Measurements from ENCODE around the gene LGALS13.

LGALS13 gene, protein sequence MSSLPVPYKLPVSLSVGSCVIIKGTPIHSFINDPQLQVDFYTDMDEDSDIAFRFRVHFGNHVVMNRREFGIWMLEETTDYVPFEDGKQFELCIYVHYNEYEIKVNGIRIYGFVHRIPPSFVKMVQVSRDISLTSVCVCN

DNA sequence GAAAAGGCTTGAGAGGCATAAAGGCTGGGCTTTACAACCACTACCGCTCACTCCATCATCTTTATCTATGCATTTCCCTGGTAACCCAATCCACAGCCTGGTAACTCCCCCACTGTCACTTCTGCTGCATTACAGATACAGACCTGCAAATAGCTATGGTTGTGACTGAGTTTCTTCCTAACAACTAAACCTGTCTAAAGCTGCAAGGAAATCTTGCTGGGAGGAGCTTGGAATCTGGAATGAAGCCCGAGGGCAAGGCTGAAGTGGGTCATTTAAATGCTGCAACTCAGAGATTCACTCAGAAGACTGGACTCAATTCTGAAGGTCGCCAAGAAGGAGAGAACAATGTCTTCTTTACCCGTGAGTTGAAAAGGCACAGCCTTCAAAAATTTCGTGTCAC lies at the start of gene LGALS13:
Gene LGALS13, plus strand, starts transcription at position 301 of the 400 bp plus-strand sequence. Its CDS starts 45 bp downstream, at position 346.
- no peak for DNase-seq

DNA sequence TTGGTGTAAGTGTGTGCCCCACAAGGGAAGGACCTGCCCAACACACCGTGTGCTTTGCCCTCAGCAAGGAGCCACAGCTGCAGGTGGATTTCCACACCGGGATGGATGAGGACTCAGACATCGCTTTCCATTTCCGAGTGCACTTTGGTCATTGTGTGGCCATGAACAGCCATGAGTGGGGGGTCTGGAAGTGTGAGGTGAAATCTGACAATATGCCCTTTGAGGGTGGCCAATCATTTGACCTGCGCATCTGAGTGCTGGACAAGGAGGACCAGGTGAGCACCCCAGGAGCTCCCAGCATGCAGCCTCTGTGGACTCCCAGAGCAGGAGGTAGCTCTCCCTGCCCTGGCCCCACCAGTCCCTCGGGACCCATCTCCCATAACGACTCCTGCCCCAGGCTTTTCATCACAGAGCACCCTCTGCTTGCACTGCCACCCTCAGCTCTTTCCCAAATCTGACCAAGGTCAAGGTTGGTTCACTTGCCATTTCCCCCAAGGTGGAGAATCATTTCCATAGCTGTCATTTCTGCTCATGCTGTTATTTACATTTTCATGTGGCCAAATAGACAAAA lies 49.2 kb upstream of the LGALS13 start:
- no peak for DNase-seq

DNA sequence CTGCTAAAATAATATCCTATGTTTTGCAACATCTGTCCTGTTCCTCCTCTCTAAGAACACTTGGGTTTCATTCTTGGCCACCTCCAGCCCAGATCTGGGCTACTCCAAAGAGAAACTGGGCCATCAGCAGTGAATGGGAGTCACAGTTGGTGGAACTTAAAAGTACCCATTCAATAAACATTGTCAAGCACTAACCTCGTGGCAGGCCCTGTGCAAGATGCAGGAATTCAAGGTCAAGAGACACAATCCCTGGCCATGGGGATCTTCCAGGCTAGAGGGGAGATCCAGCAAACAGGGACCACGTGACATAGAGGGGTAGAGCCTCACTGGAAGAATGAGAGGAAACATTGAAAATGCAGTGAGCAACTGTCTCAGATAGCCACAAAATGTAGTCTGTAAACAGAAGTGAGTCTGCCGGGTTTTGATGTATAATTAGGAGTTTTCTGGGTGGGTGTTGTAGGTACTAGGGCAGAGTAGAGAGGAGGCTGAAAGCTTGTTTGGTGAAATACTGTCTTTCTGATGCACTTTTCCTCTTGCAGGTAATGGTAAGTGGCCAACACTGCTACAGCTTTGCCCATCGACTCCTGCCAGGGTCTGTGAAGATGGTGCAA lies 47.5 kb upstream of the LGALS13 start:
- DNase-seq = no peak

DNA sequence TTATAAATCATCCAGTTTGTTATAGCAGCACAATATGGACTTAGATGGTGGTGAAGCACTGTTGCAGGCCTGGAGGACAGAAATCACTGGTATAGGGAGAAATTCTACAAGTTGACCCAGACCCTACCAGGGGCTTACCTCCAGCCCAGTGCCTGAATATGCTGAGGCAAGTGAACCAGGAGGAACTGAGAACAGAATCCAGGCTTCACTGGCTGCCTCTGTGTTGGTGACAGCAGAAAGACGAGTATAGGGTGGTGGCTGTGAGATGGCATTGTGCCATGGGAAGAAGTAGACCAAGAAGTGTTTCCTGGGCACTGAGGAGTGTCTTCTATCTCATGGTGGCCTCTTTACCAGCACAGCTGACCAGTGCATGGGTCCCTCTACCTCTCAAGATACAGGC lies 46.4 kb upstream of the LGALS13 start:
- no peak for DNase-seq

DNA sequence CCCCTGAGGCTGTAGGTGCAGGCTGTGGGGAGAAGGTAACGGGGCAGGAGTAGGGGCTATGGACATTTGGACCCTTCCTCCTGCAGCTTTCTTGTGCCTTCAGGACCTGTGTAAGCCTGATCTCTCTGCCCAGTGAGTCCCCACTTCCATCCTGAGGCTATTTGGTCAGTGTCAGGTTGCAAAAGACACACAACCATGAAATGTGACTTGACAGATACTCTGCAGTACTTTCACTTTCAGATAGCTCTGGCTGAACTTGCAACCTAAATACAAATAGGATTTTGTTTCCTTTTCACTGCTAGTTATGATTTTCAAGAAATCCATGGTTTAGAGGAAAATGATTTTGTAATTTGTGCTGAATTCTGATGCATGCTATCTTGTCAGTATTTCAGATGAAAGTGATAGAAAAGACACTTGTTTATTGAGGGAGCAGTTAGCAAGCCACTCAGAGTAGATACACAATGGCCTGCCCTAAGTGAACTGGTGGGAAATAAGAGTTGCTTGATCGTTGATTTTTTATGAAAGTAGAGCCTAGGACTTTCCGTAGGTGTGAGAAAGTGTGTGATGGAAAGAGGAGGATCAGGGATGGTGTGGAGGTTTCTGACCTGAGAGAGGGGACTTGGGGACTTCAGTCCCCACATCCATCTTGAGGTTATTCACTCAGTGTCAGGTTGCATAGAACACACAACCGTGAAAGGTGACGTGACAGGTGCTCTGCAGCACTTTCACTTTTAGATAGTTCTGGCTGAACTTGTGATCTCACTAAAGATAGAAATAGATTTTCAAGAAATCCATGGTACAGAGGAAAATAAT lies 44.3 kb upstream of the LGALS13 start:
- no peak for DNase-seq

DNA sequence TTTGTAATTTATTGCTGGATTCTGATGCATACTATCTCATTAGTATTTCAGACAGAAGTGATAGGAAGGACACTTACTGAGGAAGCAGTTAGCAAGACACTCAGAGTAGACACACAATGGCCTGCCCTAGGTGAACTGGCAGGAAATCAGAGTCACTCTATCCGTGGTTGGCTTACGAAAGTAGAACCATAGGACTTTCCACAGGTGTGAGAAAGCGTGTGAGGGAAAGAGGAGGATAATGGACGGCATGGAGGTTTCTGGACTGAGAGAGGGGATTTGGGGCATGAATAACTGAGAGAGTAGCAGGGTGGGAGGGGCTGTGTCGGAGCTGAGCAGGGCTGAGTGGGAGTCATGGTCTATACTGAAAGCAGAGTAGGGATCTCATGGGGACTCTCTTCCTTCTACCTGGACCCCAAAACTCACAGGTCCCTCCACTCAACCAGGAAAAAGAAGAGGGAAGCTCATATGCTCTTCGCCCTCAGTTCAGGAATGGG lies 43.7 kb upstream of the LGALS13 start:
- no peak for DNase-seq

DNA sequence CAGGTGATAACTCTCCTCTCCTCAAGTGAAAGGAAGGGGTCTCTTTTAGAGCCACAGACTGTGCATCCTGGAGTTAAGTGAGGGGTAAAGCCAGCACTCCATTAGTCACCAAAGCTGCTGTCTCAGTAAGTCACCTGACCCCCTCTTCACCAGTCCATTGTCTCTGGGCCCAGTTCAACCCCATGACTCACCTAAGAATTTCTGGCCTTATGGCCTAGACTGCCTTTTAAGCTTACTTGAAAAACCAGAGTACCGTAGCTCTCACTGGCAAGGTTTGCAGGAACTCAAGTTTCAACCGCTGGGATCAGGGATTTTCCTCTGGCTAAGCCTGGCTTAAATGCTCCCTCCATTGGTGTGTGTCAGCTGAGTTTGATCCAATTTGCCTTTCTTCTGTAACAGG lies 38.9 kb upstream of the LGALS13 start:
- DNase-seq = no peak

DNA sequence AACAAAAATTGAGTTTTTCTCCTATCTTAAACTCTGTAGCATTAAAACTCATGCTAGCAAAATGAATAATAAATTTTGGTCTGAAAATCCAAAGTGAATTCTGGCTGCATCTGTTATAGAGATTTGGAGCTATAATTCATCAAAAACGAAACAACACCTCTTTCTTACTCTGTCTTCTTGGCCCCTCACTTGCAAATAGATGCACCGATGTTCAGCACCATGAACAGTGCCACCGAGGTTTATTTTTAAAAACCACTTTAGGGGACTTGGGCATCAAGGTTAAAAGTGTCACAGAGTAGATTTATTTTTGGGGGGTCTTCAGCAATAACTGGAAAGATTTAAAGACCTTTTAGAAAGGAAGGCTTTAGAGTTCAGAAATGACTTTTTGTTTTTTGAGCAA lies 36.3 kb upstream of the LGALS13 start:
- no peak for DNase-seq

DNA sequence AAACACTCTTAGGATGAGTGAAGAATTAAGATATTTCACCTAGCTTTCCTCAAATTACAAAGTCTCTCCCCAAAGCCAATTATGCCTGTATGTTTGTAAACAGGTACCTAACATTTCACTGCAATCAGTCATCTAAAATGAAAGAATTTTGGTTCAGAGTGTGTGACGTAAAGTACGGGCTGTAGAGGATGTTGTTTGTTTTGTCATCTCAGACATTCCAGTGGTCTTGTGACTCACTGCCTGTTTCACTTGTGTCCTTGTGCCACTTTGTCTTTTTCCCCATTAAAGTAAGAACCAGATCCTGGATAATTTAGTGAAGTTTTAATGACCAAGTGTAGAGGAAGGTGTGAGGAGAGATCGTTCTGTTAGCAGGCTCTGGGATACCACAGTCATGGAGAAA lies 33.7 kb upstream of the LGALS13 start:
- no peak for DNase-seq

DNA sequence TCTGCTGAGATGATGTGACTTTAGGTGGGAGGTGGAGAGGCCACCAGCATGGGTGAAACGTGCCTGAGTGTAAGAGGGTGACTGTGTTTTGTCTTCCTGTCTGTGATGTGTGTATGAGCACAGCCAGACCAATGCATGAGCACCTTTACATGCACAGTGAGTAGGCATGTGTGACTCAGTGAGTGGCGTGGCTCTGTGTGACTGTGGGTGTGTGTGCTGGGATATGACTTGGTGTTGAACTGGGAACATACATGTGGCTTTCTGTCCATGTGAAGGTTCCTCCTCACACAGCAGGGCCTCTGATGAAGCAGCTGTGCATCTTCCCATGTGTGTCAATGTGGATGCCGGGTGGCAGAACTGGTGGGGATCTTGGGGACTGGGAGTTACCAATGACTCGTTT lies 19.9 kb upstream of the LGALS13 start:
- no peak for DNase-seq

DNA sequence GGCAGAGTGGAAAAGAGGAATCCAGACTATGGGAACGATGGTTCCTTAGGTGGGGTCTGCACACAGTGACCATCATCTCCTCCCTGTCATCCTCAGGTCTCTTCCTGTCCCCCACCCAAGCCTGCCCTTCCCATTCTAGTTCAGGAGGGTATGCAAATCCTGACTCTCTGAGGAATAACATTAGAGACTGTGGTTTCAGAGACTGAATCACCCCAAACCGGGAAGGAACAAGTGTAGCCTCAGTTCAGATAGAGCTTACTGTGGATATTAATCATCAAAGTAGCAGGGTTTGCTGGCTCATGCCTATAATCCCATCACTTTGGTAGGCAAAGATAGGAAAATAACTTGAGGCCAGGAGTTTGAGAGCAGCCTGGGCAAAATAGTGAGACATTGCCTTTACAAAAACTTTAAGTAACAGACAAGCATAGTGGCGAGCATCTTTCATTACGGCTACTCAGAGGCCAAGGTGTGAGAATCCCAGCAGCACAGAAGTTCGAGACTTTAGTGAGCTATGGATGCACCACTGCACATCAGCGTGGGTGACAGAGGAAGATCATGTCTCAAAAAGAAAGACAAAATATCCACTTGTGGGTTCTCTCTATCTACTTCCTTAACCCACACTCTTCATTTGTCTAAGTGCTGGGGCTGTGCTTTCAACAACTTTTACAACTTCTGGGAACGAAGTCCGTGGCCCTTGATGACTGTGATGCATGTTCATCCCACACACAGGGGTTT lies 19.3 kb upstream of the LGALS13 start:
- DNase-seq = no peak

DNA sequence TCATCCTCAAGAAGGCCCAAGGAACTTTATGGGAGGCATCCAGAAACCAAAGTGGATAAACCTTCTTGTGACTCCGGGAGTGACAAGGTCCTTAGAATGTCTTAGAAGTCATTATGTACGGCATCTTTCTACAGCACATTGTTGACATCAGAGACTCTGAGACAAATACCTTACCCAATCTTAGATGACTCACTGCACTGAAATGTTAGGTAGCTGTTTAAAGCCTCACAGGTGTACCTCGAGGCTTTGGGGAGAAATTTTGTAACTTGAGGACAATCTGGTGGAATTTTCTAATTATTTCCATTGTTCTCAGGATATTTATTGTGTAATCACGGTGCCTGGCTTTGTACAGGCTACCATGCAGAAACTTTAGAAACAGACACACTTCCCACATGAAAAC lies 14.8 kb upstream of the LGALS13 start:
- no peak for DNase-seq

DNA sequence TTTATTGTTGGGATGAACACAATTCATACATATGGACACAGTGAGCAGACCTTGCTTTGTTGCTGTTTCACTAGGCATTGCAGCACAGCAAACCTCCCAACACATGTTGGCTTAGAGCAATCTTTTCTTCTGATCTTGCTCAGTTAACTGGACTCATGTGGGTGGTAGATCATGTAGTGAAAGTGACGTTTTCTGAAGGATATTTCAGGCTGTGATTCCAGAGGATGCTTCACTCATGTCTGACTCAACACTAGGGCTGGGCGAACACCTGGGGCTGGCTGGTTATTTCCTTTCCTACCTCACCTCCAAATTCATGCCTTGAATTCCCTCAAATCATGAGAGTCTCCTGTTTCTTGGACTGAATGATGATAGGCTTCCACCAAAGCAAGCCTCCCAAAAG lies 14.3 kb upstream of the LGALS13 start:
- DNase-seq = no peak

DNA sequence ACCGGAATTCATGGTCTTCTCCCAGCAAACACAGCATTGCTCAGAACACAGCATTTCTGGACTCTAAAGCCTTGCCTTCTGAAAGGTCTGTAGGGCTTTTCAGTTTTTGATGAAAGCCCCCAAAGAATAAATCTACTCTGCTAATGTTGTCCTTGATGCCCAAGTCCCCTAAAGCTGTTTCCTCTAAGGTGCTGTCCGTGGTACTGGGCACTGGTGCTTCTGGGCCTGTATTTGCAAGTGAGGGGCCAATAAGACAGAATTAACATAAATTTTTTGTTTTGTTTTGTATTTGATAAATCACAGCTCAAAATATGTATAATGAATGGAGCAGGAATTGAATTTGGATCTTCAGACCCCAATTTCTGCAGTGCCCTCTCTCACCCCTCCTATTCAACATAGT lies 12.1 kb upstream of the LGALS13 start:
- DNase-seq = no peak

DNA sequence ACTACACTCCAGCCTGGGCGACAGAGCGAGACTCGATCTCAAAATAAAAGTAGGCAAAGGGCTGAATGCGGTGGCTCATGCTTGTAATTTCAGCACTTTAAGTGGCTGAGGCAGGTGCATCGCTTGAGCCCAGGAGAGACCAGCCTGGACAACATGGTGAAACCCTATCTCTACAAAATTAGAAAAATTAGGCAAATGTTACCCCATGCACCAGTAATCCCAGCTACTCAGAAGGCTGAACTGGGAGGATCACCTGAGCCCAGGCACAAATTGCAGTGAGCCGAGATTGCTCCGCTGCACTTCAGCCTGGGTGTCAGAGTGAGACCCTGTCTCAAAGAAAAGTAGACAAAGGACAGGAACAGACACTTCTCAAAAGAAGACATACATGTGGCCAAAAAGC lies 9.9 kb upstream of the LGALS13 start:
- no peak for DNase-seq

DNA sequence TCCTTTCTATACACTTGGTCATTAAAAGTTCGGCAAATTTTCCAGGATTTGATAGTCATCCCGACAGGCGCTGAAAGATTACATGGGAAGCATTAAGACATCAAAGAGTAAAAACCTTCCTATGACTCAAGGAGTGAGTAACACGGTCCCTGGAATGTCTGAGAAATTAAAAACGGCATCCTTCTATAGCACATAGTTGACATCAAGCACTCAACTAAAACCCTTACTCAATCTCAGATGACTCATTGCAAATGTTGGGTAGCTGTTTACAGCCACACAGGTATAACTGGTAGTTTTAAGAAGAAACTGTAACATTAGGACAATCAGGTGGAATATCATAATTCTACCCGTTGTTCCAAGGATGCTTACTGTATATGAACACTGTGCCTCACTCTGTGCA lies 6.4 kb upstream of the LGALS13 start:
- DNase-seq = no peak

DNA sequence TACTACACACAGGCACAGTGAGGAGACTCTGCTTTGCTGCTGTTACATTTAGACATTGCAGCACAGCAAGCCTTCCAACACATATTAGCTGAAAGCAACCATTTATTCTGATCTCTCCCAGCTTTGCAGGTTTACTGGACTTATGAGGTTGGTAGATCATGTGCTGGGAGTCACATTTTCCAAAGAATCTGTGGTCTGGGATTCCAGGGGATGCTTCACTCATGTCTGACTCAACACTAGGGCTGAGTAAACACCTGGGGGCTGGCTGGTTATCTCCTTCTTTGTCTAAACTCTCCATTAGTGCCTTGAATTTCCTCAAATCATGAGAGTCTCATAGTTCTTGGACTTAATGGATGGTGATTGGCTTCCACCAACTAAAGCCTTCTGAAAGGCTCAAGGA lies 5.4 kb upstream of the LGALS13 start:
- DNase-seq = no peak

DNA sequence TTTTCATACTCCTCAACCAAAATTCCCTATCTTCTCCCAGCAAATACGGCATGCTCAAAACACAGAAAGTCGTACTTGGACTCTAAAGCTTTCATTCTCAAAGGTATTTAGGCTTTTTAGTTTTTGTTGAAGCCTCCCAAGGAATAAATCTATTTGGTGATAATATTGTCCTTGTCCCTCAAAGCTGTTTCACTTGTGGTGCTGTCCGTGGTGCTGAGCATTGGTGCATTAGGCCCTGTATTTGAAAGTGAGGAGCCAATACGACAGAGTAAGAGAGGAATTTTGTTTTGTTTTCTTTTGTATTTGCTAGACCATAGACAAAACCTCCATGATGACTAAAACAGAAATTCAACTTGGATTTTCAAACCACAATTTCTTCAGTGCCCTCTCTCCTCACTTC lies 3.2 kb upstream of the LGALS13 start:
- no peak for DNase-seq

DNA sequence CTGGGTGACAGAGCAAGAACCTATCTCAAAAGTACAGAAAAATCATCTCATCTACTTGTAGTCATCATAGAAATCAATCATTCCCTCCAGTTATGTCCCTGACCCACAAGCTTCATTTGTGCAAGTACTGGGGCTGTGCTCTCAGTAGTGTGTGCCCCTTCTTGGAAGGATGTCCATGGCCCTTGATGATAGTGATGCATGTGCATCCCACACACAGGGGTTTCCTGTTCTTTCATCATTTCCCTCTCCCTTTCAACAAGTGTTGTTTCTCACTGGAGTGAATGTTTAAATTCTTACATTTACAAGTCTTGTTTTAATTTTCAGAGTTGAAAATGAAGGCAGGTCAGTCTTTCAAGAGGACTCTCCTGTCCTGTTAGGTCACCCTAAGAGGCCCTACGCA lies 1.5 kb downstream of the LGALS13 start:
- DNase-seq = no peak

DNA sequence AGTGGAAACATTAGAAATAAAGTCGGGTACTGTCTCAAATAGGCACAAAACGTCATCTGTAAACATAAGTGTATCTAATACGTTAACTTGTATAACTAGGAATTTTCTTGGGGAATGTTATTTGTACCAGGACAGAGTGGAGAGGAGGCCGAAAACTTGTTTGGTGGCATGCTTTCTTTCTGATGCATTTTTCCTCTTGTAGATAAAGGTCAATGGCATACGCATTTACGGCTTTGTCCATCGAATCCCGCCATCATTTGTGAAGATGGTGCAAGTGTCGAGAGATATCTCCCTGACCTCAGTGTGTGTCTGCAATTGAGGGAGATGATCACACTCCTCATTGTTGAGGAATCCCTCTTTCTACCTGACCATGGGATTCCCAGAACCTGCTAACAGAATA lies 4.7 kb downstream of the LGALS13 start:
- DNase-seq = no peak

DNA sequence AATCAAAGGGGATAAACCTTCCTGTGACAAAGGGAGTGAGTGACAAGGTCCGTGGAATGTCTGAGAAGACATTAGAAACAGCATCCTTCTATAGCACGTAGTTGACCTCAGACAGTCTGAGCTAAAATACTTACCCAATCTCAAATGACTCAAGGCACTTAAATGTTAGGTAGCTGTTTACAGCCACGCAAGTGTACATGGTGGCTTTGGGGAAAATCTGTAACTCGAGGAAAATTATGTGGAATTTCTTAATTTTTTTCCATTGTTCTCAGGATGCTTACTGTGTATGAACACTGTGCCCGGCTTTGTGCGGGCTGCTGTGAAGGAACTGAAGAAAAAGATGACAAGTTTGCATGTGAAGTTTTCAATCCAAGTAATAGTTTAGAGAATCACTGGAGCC lies 5.2 kb downstream of the LGALS13 start:
- no peak for DNase-seq

DNA sequence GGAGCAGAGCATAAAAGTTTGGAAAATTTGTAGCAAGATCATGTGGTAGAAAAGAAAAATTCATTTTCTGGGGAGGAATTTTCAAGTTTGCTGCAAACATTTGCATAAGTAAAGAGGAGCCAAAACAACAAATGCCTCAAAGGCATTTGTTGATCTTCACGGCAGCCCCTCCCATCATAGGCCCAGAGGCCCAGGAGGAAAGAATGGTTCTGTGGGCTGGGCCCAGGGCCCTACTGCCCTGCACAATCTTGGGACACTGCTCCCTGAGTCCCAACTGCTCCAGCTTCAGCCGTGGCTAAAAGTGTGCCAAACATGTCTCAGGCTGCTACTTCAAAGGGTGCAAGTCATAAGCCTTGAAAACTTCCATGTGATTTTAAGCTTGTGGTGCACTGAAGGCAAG lies 11.3 kb downstream of the LGALS13 start:
- no peak for DNase-seq

DNA sequence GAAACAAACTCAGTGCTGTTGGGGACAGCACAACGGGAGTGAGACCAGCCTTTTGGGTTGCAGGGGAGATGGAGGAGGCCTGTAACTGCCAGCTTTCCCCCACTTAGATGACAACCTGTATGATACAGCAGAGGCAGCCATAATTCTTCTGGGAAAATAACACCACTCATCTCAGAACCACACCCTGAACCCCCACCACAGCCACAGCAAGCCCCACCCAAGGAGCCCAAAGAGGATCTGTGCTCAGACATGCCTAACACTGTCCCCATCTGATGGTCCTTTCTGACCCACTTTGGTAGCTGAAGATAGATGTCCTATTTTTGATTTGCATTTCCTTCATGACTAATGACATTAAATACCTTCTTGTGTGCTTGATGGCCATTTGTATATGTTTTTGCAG lies 15.4 kb downstream of the LGALS13 start:
- DNase-seq = no peak

Measured in GDM1 (cell line).